Stimulated activated CD8-positive, alpha-beta memory T cell treated with anti-CD3 and anti-CD28 coated beads, Interleukin-7, amount 100 ng/mL, for 4 hours (primary cell): ENCODE data around the gene HSPB6.
"Not testable (repeated sequence)": the region's sequence is repeated elsewhere in the genome, so short reads cannot be mapped to it uniquely, and the experiment has no call there.

Source experiments
- DNase-seq, 2 donors: peaks; one replicate each; pipeline ENCODE4 v3.0.0-alpha.2; 2020; ENCODE audit warnings: low read depth in 2 of 2

Gene HSPB6

DNA sequence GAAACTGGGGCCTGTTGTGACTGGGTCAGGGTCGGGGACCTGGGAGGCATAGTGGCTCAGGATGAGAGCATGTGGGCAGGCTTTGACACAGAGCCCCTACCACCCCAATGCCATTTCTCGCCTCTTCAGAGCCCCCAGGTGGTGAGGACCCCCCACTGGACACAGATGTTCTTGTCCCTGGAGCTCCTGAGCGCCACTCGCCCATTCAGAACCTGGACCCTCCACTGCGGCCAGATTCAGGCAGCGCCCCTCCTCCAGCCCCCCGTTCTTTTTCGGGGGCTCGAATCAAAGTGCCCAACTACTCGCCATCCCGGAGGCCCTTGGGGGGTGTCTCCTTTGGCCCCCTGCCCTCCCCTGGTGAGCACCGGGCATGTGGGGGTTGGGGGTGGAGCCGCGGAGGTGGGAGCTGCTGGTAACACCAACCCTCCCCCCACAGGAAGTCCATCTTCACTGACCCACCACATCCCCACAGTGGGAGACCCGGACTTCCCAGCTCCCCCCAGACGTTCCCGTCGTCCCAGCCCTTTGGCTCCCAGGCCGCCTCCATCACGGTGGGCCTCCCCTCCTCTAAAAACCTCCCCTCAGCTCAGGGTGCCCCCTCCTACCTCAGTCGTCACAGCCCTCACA, 24.9 kb downstream of the HSPB6 start:
- DNase-seq, result no peak

DNA sequence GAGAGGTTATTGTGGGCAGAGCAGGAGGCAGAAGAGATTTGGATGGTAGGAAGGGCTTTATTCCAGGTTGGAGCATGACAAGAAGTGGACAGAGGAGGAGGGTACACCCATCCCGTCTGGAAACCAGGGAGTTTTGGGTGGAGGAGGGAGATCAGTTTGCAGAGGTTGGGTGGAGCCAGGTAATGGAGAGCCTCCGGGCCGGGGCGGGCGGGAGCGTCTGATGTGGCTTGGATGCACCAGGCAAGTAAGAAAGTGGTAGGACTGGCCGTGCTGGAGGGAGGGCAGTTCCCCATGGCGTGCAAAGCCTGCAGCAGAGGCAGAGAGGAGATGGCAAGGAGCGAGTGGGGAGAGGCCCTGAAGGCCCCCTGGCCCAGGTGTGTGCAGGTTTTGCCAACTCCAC, 25.5 kb downstream of the HSPB6 start:
- DNase-seq, result no peak

DNA sequence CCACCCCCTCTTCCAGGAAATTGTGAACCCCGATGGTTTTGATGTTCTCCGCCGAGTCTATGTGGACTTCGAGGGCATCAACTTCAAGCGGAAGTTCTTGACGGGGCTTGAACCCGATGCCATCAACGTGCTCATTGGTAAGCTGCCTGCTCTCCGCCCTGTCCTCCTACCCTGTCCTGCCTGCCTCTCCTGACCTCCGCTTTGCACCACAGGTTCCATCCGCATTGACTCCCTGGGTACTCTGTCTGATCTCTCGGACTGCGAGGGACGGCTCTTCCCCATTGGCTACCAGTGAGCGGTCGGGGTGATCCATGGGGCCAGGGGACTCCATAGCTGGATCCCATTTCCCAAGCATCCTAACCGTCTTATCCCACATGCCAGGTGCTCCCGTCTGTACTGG, 26.5 kb downstream of the HSPB6 start:
- no peak for DNase-seq

DNA sequence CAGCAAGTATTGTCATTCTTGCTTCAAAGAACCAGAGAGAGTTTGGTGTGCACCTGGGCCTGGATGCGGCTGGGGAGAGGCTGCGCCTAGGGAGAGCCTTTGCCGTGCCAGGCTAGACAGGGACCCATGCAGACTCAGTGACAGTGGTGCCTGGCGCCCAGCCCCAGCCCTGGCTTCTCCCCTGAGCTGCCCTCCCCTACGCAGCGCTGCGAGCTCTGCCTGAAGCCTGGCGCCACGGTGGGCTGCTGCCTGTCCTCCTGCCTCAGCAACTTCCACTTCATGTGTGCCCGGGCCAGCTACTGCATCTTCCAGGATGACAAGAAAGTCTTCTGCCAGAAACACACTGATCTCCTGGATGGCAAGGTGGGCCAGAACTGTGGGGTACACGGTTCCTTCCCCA, 27.1 kb downstream of the HSPB6 start:
- DNase-seq, result no peak

DNA sequence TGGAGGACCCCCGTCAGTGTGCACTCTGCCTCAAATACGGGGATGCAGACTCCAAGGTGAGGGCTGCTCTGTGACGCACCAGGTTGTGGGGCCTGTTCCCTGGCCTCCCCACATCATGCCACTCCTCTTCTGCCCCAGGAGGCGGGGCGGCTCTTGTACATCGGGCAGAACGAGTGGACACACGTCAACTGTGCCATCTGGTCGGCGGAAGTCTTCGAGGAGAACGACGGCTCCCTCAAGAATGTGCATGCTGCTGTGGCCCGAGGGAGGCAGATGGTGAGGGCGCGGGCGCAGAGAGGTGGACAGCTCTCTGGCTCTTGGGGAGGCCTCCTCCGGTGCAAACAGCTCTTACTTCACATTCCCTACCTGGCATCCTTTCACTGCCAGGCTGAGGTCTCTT, 27.8 kb downstream of the HSPB6 start:
- DNase-seq, result no peak

DNA sequence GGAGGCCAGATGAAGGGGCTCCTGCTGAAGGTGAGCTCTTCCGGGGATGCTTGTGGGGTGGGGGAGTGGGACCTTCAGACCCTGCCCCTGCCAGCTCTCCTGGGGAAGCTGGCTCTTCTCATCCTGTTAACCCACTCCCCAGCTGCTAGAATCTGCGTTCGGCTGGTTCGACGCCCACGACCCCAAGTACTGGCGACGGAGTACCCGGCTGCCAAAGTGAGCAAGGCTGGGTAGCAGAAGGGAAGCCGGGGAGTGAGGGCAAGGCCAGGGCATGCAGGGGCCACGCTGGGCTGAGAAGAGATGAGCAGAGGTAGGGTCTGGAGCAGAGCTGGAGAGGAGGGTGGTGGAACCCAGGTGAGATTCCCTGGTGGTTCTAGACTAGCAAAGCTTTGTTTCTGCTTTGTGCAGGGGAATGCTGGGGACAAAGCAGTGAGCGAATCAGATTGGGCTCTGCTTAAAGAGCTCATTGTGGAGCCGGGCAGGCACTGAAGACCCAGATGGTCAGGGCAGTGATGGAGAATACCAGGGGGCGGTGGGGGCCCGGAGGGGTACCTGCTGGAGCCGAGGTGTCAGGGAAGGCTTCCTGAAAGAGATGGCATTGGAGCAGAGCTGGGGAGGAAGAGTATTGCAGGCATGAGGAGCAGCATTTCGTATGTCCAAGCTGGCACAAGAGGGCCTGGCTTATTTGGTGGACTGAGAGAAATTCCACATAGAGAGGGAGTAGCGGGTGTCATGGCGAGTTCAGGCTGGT, 28.7 kb downstream of the HSPB6 start:
- no peak for DNase-seq

DNA sequence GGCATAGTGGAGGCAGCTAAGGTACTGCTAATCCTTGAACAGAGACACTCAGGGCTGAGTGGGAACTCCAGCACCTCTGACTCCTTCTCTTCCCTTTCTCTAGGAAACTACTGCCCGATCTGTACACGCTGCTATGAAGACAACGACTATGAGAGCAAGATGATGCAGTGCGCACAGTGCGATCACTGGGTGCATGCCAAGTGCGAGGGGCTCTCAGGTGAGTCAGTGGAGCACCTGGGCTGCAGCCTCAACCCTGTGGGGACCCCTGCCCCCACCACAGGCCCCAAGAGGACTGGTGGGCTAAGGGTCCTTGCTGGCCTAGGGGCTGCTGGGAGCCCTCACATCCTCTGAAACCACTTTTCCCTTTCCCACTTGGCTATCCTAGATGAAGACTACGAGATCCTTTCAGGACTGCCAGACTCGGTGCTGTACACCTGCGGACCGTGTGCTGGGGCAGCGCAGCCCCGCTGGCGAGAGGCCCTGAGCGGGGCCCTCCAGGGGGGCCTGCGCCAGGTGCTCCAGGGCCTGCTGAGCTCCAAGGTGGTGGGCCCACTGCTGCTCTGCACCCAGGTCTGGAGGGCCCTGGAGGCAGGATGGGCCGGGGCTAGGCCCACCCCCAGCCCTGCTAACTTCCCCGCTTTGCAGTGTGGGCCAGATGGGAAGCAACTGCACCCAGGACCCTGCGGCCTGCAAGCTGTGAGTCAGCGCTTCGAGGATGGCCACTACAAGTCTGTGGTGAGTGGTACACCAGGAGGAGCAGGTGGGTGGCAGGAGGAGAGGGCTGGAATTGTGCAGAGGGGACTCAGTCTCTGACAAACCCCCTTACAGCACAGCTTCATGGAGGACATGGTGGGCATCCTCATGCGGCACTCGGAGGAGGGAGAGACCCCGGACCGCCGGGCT, 29.5 kb downstream of the HSPB6 start:
- no peak for DNase-seq

DNA sequence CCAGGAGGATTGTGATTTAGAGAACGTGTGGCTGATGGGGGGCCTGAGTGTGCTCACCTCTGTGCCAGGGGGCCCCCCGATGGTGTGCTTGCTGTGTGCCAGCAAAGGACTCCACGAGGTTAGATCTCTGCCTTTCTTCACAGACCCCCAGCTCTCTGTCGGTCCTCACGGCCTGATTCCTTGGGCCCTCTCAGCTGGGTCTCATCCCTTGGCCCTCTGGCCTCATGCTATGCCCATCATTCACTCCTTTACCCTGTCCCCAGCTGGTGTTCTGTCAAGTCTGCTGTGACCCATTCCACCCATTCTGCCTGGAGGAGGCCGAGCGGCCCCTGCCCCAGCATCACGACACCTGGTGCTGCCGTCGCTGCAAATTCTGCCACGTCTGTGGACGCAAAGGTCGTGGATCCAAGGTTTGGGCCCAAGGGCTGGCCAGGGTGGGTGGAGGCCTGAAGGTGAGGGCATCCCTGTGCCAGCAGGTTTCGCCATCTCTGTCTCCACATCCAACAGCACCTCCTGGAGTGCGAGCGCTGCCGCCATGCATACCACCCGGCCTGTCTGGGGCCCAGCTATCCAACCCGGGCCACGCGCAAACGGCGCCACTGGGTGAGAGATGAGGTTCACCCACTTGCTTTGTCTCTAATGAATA, 31.5 kb downstream of the HSPB6 start:
- DNase-seq, result no peak

DNA sequence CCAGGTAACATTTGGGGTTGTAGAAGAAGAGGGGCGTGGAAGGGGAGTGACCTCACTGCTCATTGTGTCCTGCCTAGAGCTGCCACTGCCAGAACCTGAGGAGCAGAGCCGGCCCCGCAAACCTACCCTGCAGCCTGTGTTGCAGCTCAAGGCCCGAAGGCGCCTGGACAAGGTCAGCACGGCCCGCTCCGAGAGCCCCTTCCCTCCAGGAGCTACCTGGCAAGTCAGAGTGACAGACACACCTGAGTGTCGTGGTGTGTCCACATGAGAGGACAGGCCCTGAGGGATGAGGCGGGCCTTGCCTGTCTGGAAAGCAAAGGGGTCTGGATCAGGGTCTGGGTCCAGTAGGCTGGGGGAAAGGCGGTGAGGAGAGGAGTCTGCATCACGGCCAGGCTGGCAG, 32.3 kb downstream of the HSPB6 start:
- no peak for DNase-seq

DNA sequence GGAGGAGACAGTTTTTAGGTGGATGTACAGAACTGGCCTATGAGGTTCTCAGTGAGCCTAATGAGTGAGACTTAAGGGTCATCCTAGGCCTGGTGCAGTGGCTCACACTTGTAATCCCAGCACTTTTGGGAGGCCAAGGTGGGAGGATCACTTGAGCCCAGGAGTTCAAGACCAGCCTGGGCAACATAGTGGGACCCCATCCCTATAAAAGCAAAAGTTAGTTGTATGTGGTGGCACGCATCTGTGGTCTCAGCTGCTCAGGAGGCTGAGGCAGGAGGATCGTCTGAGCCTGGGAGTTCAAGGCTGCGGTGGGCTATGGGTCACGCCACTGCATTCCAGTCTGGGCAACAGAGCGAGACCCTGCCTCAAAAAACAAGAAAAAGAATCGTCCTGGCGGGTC, 32.7 kb downstream of the HSPB6 start:
- not testable (repeated sequence) for DNase-seq

DNA sequence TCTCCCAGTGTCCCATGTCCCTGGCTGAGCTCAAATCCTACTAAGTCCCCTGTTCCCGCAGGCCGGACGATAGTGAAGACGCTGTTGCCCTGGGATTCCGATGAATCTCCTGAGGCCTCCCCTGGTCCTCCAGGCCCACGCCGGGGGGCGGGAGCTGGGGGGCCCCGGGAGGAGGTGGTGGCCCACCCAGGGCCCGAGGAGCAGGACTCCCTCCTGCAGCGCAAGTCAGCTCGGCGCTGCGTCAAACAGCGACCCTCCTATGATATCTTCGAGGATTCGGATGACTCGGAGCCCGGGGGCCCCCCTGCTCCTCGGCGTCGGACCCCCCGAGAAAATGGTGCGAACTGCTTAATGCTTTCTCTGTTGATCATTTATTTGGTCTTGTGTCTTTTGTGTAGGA, 33.2 kb downstream of the HSPB6 start:
- no peak for DNase-seq

DNA sequence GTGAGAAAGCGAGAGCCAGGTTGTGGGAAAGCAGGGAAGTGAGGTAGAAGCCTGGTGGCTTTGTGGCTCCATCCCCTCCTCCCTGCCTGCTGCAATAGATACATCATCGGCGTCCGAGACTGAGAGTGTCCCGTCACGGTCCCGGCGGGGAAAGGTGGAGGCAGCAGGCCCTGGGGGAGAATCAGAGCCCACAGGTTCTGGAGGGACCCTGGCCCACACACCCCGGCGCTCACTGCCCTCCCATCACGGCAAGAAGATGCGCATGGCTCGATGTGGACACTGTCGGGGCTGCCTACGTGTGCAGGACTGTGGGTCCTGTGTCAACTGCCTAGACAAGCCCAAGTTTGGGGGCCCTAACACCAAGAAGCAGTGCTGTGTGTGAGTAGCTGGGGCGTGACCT, 33.9 kb downstream of the HSPB6 start:
- DNase-seq, result no peak

DNA sequence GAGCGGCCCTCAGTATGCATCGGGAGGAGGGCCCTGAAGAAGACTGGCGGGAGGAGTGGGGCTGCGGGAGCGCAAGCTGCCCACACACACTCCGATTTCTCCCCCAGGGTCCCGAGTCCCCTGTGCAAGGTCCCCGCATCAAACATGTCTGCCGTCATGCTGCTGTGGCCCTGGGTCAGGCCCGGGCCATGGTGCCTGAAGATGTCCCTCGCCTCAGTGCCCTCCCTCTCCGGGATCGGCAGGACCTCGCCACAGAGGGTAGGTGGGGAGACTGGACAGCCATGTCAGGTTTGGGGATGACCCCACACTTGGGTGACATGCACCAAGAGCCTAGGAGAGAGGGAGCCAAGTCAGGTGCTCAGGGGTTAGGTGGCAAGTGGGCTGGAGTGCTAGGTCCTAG, 34.4 kb downstream of the HSPB6 start:
- DNase-seq, result no peak

DNA sequence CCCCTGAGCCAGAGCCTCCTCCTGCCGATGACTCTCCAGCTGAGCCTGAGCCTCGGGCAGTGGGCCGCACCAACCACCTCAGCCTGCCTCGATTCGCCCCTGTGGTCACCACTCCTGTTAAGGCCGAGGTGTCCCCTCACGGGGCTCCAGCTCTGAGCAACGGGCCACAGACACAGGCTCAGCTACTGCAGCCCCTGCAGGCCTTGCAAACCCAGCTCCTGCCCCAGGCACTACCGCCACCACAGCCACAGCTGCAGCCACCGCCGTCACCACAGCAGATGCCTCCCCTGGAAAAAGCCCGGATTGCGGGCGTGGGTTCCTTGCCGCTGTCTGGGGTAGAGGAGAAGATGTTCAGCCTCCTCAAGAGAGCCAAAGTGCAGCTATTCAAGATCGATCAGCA, 35.5 kb downstream of the HSPB6 start:
- DNase-seq, result no peak

DNA sequence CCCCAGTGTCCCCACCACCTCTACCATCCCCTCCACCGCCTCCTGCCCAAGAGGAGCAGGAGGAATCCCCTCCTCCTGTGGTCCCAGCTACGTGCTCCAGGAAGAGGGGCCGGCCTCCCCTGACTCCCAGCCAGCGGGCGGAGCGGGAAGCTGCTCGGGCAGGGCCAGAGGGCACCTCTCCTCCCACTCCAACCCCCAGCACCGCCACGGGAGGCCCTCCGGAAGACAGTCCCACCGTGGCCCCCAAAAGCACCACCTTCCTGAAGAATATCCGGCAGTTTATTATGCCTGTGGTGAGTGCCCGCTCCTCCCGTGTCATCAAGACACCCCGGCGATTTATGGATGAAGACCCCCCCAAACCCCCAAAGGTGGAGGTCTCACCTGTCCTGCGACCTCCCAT, 36.2 kb downstream of the HSPB6 start:
- no peak for DNase-seq

DNA sequence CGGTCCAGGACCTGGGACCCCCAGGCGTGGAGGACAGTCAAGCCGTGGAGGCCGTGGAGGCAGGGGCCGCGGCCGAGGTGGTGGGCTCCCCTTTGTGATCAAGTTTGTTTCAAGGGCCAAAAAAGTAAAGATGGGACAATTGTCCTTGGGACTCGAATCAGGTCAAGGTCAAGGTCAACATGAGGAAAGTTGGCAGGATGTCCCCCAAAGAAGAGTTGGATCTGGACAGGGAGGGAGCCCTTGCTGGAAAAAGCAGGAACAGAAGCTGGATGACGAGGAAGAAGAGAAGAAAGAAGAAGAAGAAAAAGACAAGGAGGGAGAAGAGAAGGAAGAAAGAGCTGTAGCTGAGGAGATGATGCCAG, 36.7 kb downstream of the HSPB6 start:
- DNase-seq, result no peak

DNA sequence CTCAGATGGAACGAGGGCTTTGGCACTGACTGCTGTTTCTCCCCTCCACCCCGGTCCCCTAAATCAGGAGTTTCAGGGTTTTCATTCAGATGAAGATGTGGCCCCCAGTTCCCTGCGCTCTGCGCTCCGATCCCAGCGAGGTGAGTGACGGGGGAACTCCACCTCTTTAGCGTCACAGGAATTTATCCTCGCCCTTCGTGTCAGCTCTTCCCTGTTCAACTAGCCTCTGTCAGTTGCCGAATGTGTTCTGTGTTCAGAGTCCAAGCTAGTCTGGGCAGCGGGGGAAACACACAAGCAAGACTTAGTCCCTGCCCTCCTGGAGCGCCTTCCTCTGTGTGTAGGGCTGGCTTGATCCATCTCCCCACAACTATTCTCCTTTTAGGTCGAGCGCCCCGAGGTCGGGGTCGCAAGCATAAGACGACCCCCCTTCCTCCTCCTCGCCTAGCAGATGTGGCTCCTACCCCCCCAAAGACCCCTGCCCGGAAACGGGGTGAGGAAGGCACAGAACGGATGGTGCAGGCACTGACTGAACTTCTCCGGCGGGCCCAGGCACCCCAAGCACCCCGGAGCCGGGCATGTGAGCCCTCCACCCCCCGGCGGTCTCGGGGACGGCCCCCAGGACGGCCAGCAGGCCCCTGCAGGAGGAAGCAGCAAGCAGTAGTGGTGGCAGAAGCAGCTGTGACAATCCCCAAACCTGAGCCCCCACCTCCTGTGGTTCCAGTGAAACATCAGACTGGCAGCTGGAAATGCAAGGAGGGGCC, 37.2 kb downstream of the HSPB6 start:
- no peak for DNase-seq

DNA sequence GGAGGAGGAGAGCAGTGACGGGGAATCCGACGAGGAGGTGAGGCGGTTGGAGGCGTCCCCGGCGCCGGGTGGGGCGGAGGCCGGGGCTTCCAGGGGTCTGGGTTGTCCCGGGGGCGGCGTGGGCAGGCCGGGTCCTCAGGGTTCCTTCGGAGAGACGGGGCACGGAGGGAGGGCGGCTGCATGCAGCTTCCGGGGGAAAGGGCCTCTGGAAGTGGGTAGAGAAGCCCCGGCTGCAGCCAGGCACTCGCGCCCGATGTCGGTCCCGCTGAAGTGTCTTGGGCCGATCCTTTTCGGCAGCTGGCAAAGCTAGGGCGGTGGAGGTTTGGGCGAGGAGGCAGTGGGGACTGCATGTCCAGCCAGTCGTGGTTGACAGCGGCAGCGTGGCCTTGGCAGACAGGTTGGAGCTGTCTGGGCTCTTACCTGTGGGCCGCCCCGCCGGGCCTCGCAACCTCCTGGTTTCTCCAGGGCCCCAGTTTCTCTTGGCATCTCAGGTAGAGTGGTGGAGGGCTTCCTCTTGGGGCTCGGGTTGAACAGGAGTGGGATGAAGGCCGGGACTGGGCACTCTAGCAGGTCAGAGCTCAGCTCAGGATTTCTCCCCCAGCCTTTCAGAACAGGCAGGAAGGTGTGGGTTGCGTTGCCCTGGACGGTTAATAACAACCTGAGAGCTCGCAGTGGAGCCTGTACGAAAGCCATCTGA, 38.3 kb downstream of the HSPB6 start:
- peak in 1 of 2 donors; percentile 73 for DNase-seq

DNA sequence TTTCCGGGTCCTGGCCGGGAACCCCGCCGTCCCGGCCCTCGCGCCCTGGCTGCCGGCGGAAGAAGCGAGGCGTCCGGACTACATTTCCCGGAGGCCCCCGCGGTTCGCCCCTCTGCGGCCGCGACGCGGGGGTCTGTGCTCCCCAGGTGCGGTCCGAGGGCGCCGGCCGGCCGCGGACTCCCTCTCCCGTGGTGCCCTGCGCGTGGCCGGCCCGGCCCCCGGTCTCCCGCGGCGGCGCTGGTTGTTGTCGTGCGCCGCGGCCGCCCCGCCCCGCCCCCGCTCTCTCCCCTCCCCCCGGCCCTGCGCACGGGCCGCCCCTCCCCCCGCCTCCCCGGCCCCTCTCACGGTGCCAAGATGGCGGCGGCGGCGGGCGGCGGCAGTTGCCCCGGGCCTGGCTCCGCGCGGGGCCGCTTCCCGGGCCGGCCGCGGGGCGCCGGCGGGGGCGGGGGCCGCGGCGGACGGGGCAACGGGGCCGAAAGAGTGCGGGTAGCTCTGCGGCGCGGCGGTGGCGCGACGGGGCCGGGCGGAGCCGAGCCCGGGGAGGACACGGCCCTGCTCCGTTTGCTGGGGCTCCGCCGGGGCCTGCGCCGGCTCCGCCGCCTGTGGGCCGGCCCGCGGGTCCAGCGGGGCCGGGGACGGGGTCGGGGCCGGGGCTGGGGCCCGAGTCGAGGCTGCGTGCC, 39.0 kb downstream of the HSPB6 start, which contains the start of gene KMT2B:
TSS of gene KMT2B (plus strand) at position 339 of the 680 bp plus-strand sequence. CDS start at position 355, 16 bp downstream.
- no peak for DNase-seq
